ENCODE results near the gene TPSAB1.
"Not testable (repeated sequence)": the region's sequence is repeated elsewhere in the genome, so short reads cannot be mapped to it uniquely, and the experiment has no call there.

Gene TPSAB1

GRCh38 chr16:1240436-1240835, at the start of gene TPSAB1:
Gene TPSAB1, plus strand, starts transcription at chr16:1240705. Its CDS starts 234 bp downstream, at chr16:1240939.
- DNase-seq (ENCODE audit: low spot score), result not testable (repeated sequence)

GRCh38 chr16:1190789-1191188, 49.7 kb upstream of the TPSAB1 start:
- DNase-seq (ENCODE audit: low spot score), result not testable (repeated sequence)

- DNase-seq (ENCODE audit: low spot score), result no peak
Measured at GRCh38 chr16:1192384-1193073, 48.0 kb upstream of the TPSAB1 start.

- no peak for DNase-seq (ENCODE audit: low spot score)
Measured at GRCh38 chr16:1193143-1193824, 47.2 kb upstream of the TPSAB1 start.

- no peak for DNase-seq (ENCODE audit: low spot score)
Measured at GRCh38 chr16:1193825-1194581, 46.5 kb upstream of the TPSAB1 start.

- no peak for DNase-seq (ENCODE audit: low spot score)
Measured at GRCh38 chr16:1194665-1195392, 45.7 kb upstream of the TPSAB1 start.

GRCh38 chr16:1195393-1195666, 45.2 kb upstream of the TPSAB1 start:
- no peak for DNase-seq (ENCODE audit: low spot score)

GRCh38 chr16:1196494-1196893, 44.0 kb upstream of the TPSAB1 start:
- DNase-seq (ENCODE audit: low spot score), result no peak

GRCh38 chr16:1197237-1197866, 43.2 kb upstream of the TPSAB1 start:
- DNase-seq (ENCODE audit: low spot score), result no peak

- no peak for DNase-seq (ENCODE audit: low spot score)
Measured at GRCh38 chr16:1198194-1198593, 42.3 kb upstream of the TPSAB1 start.

- DNase-seq (ENCODE audit: low spot score), result not testable (repeated sequence)
Measured at GRCh38 chr16:1198671-1199346, 41.7 kb upstream of the TPSAB1 start.

- DNase-seq (ENCODE audit: low spot score), result no peak
Measured at GRCh38 chr16:1199347-1200013, 41.0 kb upstream of the TPSAB1 start.

GRCh38 chr16:1200014-1200627, 40.4 kb upstream of the TPSAB1 start:
- no peak for DNase-seq (ENCODE audit: low spot score)

- DNase-seq (ENCODE audit: low spot score), result no peak
Measured at GRCh38 chr16:1201444-1201843, 39.1 kb upstream of the TPSAB1 start.

GRCh38 chr16:1202274-1202673, 38.2 kb upstream of the TPSAB1 start:
- no peak for DNase-seq (ENCODE audit: low spot score)

- DNase-seq (ENCODE audit: low spot score), result no peak
Measured at GRCh38 chr16:1204933-1205332, 35.6 kb upstream of the TPSAB1 start.

- no peak for DNase-seq (ENCODE audit: low spot score)
Measured at GRCh38 chr16:1206326-1206725, 34.2 kb upstream of the TPSAB1 start.

GRCh38 chr16:1206786-1207185, 33.7 kb upstream of the TPSAB1 start:
- no peak for DNase-seq (ENCODE audit: low spot score)

- no peak for DNase-seq (ENCODE audit: low spot score)
Measured at GRCh38 chr16:1208239-1208830, 32.2 kb upstream of the TPSAB1 start.

GRCh38 chr16:1209081-1209480, 31.4 kb upstream of the TPSAB1 start:
- no peak for DNase-seq (ENCODE audit: low spot score)

Data from cerebellar cortex (tissue), 1 donor.